BJ (cell line): ENCODE results near the gene PLEKHA1. TPM values are rescaled to one million over a fixed set of nuclear protein-coding genes. Genes with fewer than 3 reads are reported as not detected.

Experiments
- CTCF ChIA-PET: fragments of 350-600 bp; formaldehyde crosslinking; extraction: SDS; loops from one replicate; lab custom pipeline; 2021; ENCODE audit warnings: antibody characterized with exemption, inconsistent platforms; lab: Yijun Ruan, JAX
- POLR2A ChIA-PET: fragments of 300-600 bp; sonication (Branson Sonifier 250); formaldehyde crosslinking; extraction: SDS; loops from one replicate; lab custom pipeline; 2021; ENCODE audit warnings: antibody characterized with exemption; lab: Charles Lee
- DNase-seq: peaks from one replicate; pipeline ENCODE4 v3.0.0-alpha.2; 2011; ENCODE audit warnings: low read depth
- H3K27me3 ChIP-seq: 2 replicates; pipeline ENCODE4 v1.6.0; 2011; ENCODE audit warnings: low read length; ENCODE audit not compliant: control insufficient read depth, insufficient read depth
- H3K36me3 ChIP-seq: 2 replicates; pipeline ENCODE4 v1.5.1; 2011; ENCODE audit warnings: low read length; ENCODE audit not compliant: control insufficient read depth, insufficient read depth
- H3K4me3 ChIP-seq: 2 replicates; pipeline ENCODE4 v1.5.1; 2011; ENCODE audit warnings: low read depth, mild to moderate bottlenecking, control low read depth, low read length
- polyA plus RNA-seq: library from polyadenylated mRNA; depleted of rRNA; stranded (reverse); fragments of >200 nt; gene quantifications from 2 replicates; pipeline ENCODE4 v1.2.3, GENCODE V29; 2011
- TF ChIP-seq, protein P1 (sequence below): IDR thresholded peaks from 2 replicates; pipeline ENCODE4 v1.5.1; 2011; ENCODE audit warnings: low read depth, mild to moderate bottlenecking, control low read depth, inconsistent platforms, low read length, moderate library complexity; ENCODE audit not compliant: insufficient read depth

The PLEKHA1 gene
- polyA plus RNA-seq, 1 experiment: 18.6 TPM

DNA sequence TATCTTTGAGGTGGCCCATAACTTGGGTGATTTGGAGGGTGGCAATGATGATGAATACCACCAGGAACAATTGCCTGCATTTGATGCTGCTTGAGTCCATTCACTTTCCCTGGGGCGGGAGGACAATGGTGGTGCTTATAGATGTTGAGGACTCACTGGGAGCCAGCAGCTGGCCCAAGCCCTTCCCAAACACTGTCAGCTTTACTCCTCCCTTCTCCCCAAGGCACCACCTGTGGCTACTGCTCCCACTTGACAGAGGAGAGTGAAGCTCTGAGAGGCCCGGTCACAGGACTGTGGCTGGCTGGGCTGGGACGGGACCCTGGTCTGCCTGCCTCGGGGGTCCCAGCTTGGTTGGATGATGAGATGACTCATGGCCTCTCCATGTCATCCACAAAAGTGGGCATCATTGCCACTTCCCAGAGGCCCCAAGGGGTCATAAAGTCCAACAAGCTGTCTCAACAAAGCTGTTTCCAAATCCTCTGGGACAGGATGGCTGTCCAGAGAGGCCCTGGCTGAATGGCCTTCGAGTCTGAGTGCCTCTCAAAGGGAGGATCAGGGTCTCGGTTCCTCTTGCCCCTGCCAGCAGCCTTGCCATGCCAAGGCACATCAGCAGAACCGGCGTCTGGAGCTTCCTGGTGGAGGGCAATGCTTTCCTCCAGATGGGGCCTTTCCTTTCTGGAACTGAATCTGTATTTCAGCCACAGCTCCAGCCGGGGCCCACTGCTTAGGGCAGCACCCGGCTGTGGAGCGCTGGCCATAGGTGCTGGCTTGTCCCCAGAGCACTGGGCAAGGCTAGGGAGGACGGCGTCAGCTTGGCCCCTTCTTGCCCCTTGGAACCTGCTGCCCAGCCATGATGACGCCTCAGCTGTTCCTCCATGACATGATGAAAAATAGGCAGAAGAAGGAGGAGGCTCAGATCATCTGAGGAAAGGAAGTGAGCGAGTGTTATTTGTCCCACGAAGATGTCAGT is 47.0 kb upstream of the PLEKHA1 start:
- TF ChIP-seq, protein P1, sequence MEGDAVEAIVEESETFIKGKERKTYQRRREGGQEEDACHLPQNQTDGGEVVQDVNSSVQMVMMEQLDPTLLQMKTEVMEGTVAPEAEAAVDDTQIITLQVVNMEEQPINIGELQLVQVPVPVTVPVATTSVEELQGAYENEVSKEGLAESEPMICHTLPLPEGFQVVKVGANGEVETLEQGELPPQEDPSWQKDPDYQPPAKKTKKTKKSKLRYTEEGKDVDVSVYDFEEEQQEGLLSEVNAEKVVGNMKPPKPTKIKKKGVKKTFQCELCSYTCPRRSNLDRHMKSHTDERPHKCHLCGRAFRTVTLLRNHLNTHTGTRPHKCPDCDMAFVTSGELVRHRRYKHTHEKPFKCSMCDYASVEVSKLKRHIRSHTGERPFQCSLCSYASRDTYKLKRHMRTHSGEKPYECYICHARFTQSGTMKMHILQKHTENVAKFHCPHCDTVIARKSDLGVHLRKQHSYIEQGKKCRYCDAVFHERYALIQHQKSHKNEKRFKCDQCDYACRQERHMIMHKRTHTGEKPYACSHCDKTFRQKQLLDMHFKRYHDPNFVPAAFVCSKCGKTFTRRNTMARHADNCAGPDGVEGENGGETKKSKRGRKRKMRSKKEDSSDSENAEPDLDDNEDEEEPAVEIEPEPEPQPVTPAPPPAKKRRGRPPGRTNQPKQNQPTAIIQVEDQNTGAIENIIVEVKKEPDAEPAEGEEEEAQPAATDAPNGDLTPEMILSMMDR: no peak
- peaks cover 7% of the 10 kb centered on the region for H3K27me3 ChIP-seq
- H3K4me3 ChIP-seq: no peak overlapping the region
- ChIA-PET CTCF (interaction anchor here (0.7 to 2.0 kb wide), 6 partner anchors 13 to 238 kb away, joined by 3 to 6 read pairs (median 3); no protein-coding TSS in a partner anchor), POLR2A (no interaction called here)
- no peak for DNase-seq
- no peaks in the 10 kb centered on the region for H3K36me3 ChIP-seq

DNA sequence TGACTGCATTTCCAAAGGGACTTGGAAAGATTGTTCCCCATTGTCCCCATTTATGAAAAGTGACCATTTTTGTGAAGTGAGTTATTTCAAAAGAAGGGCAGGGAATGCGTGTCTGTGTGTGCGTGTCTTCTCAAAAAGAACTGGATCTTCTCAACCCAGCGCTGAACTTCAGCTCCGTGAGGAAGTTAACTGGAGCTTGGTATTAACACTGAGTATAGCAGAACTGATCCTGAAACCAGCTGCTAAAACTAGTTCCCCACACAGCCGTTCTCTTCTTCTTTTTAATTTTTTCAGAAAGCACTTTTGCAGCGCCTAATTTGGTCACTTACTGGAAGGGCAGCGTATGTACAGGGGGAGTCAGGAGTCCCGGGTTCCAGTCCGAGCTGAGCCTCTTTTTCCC is 45.8 kb upstream of the PLEKHA1 start:
- DNase-seq: no peak
- TF ChIP-seq, protein P1: no peak
- CTCF ChIA-PET: interaction anchor here (0.9 to 2.0 kb wide), 4 partner anchors 11 to 105 kb away, joined by 3 to 6 read pairs (median 4); no protein-coding TSS in a partner anchor
- Histone ChIP-seq H3K27me3 (peaks cover 4% of the 10 kb centered on the region), H3K4me3 (no peak overlapping the region), H3K36me3 (no peaks in the 10 kb centered on the region)
- POLR2A ChIA-PET: no interaction called here

DNA sequence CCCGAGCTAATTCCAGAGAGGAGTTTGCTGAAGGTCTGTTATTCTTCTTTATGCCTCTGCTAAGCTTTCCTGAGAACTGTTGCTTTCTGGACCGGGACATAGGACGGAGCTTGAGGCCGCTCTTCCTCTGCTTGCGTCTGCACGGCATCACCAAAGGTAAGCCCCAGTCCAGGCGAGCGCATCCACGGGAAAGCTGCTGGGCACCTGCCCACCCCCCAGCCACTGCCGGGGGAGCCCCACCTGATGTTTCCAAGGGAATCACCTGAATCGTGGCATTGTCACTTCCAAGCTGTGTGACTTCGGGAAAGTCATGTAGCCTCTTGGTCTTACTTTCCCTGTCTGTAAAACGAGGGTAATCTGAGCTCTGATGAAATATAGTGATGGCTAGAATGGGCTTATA is 45.1 kb upstream of the PLEKHA1 start:
- CTCF ChIA-PET: interaction anchor here (0.7 to 1.8 kb wide), 5 partner anchors 10 to 106 kb away, joined by 3 to 5 read pairs (median 4); no protein-coding TSS in a partner anchor
- H3K36me3 ChIP-seq: no peaks in the 10 kb centered on the region
- TF ChIP-seq, protein P1: no peak
- H3K27me3 ChIP-seq: peaks cover 4% of the 10 kb centered on the region
- no peak for DNase-seq
- H3K4me3 ChIP-seq: no peak overlapping the region
- POLR2A ChIA-PET: no interaction called here

DNA sequence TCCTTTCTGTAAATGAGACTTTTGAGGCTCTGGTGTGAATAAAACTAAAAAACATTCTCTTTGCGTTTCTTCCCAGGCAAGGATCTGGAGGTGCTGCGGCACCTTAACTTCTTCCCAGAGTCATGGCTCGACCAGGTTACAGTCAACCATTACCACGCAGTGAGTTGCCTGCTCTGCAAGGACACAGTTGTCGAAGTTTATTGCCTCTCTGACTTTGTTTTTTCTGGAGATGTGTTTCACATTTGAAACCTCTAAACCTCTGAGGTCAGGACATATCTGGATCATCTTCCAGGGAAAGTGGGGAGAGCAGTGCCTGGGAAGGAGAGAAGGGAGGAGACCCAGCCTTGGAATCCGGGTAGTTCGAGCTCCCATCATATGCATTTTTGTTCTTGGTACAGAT is 43.4 kb upstream of the PLEKHA1 start:
- Histone ChIP-seq H3K27me3 (peaks cover 4% of the 10 kb centered on the region), H3K4me3 (no peak overlapping the region), H3K36me3 (no peaks in the 10 kb centered on the region)
- ChIA-PET CTCF (interaction anchor here (1.8 kb wide), 1 partner anchor 12 kb away, joined by 5 read pairs; no protein-coding TSS in a partner anchor), POLR2A (no interaction called here)
- TF ChIP-seq, protein P1: no peak
- DNase-seq: no peak
